Fibroblast of gingiva (primary cell): ENCODE data around the gene TMEM19.

Experiments
- DNase-seq: peaks from one replicate; pipeline ENCODE4 v3.0.0-alpha.2; 2011; ENCODE audit warnings: low read depth

Gene TMEM19

DNA sequence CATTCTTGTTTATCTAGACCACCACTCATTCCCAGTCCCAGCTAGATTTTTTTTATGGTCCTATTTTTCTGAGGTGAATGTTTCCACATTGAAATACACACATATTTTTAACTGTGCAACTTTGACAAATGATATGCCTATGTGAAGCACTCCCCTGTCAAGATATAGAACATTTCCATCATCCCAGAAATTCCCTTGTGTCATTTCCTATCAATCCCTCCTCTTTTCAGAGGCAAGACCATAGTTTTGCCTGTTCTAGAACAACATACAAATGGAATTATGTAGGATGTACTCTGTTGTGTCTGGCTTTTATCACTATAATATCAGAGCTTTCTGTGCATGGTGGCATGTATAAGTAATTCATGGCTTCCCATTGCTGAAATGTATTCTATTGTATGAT is 32.7 kb downstream of the TMEM19 start:
- no peak for DNase-seq

- DNase-seq: no peak
These were observed 33.9 kb downstream of the TMEM19 start for GRCh38 chr12:71719647-71720370.

- DNase-seq: no peak
These were observed 36.1 kb downstream of the TMEM19 start for GRCh38 chr12:71721783-71722505.

DNA sequence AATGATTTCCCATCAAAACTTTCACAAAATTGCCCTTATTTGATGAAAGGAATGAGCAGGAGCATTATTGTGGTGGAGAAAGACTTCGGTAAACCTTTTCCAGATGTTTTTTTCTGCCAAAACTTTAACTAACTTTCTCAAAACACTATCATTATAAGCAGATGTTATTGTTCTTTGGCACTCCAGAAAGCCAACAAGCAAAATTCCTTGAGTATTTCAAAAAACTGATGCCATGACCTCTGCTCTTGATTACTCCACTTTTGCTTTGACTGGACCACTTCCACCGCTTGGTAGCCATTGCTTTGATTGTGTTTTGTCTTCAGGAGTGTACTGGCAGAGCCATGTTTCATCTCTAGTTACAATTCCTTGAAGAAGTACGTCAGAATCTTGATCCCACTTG is 39.1 kb downstream of the TMEM19 start:
- peak; percentile 99 for DNase-seq

GRCh38 chr12:71726548-71726947 is 40.7 kb downstream of the TMEM19 start:
- DNase-seq: no peak

DNA sequence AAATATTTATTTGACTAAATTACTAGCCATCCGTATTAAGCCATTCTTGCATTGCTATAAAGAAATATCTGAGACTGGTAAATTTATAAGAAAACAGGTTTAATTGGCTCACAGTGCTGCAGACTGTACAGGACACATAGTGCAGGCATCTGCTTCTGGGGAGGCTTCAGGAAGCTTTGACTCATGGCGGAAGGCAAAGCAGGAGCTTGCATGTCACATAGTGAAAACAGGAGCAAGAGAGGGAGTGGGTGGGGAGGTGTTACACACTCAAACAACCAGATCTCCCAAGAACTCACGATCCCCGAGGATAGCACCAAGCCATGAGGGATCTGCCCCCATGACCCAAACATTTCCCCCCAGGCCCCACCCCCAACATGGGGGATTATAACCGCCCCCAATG is 42.1 kb downstream of the TMEM19 start:
- DNase-seq: no peak

GRCh38 chr12:71730936-71731335 is 45.1 kb downstream of the TMEM19 start:
- no peak for DNase-seq

DNA sequence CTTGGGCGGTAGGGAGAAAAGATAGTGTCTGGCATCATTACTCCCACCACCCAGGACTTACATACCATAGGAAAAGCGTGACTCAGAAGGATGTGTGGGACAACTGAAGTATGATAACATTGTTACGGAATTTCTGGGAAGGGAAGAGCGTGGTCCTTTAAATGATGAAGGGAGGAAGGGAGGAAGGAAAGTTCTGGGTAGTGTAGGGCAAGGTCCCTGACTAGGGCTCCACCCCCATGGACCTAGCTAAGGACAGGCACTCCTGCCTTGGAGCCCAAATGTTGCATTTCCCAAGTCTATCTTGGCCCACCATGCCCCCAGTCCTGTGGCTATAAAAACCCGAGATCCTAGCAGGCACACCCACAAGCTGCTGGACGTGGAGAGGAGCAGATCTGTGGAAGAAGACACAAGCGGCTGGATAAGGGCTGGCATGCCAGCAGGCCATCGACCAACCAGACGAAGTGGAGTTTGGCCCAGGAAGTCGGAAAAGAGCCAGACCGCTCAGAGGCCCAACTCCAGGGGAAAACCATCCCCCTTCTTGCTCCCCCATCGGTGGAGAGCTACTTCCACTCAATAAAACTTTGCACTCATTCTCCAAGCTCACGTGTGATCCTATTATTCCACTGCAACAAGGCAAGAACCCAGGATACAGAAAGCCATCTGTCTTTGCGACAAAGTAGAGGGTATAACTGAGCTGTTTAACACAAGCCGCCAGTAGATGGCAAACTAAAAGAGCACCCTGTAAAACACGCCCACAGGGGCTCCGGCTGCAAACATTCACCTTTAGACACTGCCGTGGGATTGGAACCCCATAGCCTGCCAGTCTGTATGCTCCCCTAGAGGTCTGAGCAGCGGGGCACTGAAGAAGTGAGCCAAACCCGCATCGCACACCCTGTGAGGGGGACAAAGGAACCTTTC is 45.8 kb downstream of the TMEM19 start:
- DNase-seq: no peak

DNA sequence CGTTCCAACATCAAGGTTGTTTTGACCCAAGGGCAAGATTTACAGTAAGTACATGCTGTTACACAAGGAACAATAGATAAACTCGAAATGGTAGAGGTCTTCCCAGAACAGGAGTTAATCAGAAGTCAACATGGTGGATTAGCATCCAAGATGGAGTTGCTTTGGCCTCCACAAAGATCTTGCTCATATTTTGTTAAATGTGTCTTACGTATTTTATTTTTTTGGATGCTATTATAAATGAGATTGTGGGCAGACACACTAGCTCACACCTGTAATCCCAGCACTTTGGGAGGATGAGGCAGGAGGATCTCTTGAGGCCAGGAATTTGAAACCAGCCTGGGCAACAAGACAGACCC is 46.5 kb downstream of the TMEM19 start:
- no peak for DNase-seq

DNA sequence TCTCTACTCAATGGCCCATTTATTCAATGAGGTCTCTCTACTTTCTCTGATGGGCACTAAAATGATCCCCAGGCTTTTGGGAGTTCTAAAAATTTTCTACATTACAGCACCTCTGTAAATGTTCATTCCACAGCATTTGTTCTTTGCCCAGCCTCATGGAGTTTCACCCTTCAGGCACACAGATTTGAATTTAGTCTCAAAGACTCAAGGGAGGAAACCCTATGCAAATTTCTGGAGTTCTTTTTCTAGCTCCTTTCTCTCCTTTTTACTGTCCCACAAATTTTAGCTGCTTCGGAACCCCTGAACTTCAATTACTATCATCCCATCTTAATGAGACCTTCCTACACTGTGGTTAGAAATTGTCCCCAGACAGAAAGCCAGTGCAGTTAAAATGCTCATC is 51.3 kb downstream of the TMEM19 start:
- DNase-seq: no peak

- DNase-seq: no peak
These were observed 57.1 kb downstream of the TMEM19 start for GRCh38 chr12:71742998-71743397.

GRCh38 chr12:71744522-71745300 is 58.8 kb downstream of the TMEM19 start:
- DNase-seq: no peak

DNA sequence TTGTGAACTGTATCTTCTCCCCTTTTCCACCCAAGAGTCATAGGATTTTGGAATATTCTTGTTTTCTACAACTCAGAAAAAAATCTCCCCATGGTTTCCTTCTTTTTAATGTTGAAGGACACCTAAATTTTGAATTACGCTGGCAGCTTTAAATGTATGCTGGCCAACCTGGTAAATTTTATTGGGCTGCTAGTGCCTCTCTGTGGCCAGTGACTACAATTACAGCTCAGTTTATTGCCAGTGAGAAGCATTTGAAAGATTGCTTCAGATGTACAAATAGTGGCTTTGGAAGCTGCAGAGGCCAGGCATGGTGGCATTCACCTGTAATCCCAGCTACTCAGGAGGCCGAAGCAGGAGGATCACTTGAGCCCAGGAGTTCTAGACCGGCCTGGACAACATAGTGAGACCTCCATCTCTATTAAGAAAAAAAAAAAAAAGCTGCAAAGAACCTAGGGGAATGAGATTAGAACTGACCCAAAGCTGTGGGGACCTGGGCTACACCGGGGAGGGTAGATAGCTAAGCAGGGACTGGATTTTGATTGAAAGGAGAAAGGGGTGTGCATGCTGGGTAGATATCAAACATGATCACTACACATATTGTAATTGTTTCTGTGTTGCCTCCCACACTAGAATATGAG is 61.2 kb downstream of the TMEM19 start:
- DNase-seq: peak; percentile 61

DNA sequence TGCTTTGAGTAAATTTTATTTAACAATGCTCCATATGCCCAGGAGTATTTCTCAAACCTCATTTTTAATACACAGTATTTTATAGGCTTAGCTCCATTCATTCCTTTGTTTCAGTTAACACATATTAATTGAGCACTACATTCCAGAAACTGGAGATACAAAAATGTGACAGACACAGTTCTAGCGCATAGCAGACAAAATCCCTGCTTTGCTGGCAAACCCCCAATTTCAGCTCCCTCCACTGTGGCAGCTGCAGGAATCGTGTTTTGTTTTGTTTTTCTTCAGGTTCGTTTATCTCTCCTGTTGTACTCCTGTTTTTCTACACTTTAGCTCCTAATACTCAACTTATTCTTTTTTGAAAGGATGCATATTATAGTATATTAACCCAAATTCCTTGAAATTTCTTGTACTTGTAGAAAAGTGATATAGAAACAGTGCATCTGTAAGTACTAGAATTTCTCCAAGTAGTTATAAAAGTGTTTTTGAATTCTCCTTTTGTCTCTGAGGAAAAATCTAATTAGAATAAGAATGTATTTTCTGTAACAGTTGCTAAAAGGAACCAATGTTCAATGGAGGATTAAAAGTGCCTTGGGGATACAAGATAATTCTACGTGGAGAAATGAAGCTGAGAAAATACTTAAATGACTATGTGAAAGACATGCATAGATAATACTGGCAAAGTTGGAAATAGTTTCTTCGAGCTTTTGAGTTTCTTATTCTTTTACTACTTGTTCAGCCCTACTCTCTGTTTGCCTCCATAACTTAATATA is 62.4 kb downstream of the TMEM19 start:
- no peak for DNase-seq

DNA sequence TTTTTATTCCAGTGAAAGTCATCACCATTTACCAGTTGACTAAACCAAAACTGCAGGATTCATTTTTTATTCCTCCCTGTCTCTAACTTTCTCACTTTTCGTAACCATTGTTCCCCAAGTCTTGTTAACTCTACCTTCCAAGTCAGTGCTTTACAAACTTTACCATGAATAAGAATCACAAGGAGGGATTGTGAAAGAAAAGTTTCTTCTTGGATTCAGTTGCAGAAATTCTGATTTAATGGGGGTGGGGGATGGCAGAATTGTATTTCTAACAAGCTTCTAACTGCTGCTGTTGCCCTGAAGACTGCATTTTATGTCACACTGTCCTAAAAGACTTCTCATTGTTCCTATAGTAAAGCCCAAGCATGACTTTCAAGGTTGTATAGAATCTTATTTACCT is 63.8 kb downstream of the TMEM19 start:
- no peak for DNase-seq

- no peak for DNase-seq
These were observed 67.0 kb downstream of the TMEM19 start for GRCh38 chr12:71752891-71753290.
